H9 (cell line): ENCODE measurements around the gene PNMT. TPM values are rescaled to one million over a fixed set of nuclear protein-coding genes. Genes with fewer than 3 reads are reported as not detected.
A peak's percentile ranks its signal among the peaks of the same experiment; 100 is the strongest.

Experiments used
- DNase-seq: peaks from one replicate; pipeline ENCODE4 v3.0.0-alpha.2; 2017
- H2AFZ ChIP-seq: one replicate; pipeline ENCODE4 v1.6.1; 2013; ENCODE audit warnings: mild to moderate bottlenecking, low read length, control low read depth, moderate library complexity
- H2AK5ac ChIP-seq: 2 replicates; pipeline ENCODE4 v1.6.1; 2013; ENCODE audit warnings: low read length, control low read depth, mixed read lengths; ENCODE audit not compliant: insufficient read length
- H2BK120ac ChIP-seq: one replicate; pipeline ENCODE4 v1.6.1; 2013; ENCODE audit warnings: low read depth, mild to moderate bottlenecking, low read length, control low read depth, inconsistent platforms; ENCODE audit not compliant: poor library complexity, severe bottlenecking
- H2BK12ac ChIP-seq: 2 replicates; pipeline ENCODE4 v1.6.1; 2013; ENCODE audit warnings: low read length, control low read depth, mixed read lengths, low read depth; ENCODE audit not compliant: insufficient read length
- H2BK15ac ChIP-seq: 2 replicates; pipeline ENCODE4 v1.6.1; 2013; ENCODE audit warnings: low read depth, low read length, control low read depth
- H2BK20ac ChIP-seq: one replicate; pipeline ENCODE4 v1.6.1; 2013; ENCODE audit warnings: low read depth, mild to moderate bottlenecking, low read length, control low read depth, inconsistent platforms; ENCODE audit not compliant: poor library complexity, severe bottlenecking
- H2BK5ac ChIP-seq: 2 replicates; pipeline ENCODE4 v1.6.1; 2013; ENCODE audit warnings: low read length, control low read depth, mixed read lengths; ENCODE audit not compliant: insufficient read length
- H3K14ac ChIP-seq: 2 replicates; pipeline ENCODE4 v1.6.1; 2013; ENCODE audit warnings: low read length, control low read depth; ENCODE audit not compliant: insufficient read depth
- H3K18ac ChIP-seq: 2 replicates; pipeline ENCODE4 v1.6.1; 2013; ENCODE audit warnings: low read depth, mild to moderate bottlenecking, mixed read lengths, low read length, control low read depth; ENCODE audit not compliant: insufficient read length
- H3K23ac ChIP-seq: 2 replicates; pipeline ENCODE4 v1.6.1; 2013; ENCODE audit warnings: low read length, control low read depth, mixed read lengths, low read depth; ENCODE audit not compliant: insufficient read length
- H3K23me2 ChIP-seq: 2 replicates; pipeline ENCODE4 v1.6.1; 2013; ENCODE audit warnings: low read depth, mild to moderate bottlenecking, mixed read lengths, low read length, control low read depth; ENCODE audit not compliant: insufficient read length, poor library complexity, severe bottlenecking
- H3K27ac ChIP-seq: 2 replicates; pipeline ENCODE4 v1.5.1; 2013; ENCODE audit warnings: low read length, control low read depth, mixed read lengths, low read depth; ENCODE audit not compliant: insufficient read length
- H3K27me3 ChIP-seq: 2 replicates; pipeline ENCODE4 v1.6.1; 2013; ENCODE audit warnings: low read length, control low read depth, inconsistent platforms; ENCODE audit not compliant: insufficient read depth
- H3K4ac ChIP-seq: 2 replicates; pipeline ENCODE4 v1.6.1; 2013; ENCODE audit warnings: low read depth, mild to moderate bottlenecking, control low read depth, inconsistent platforms, low read length, moderate library complexity
- H3K4me1 ChIP-seq: 2 replicates; pipeline ENCODE4 v1.6.1; 2013; ENCODE audit warnings: low read length, control low read depth, inconsistent platforms; ENCODE audit not compliant: insufficient read depth
- H3K4me2 ChIP-seq: 2 replicates; pipeline ENCODE4 v1.6.1; 2013; ENCODE audit warnings: low read length, control low read depth, mixed read lengths; ENCODE audit not compliant: insufficient read length, insufficient read depth
- H3K56ac ChIP-seq: 2 replicates; pipeline ENCODE4 v1.6.1; 2013; ENCODE audit warnings: low read depth, mild to moderate bottlenecking, mixed read lengths, low read length, control low read depth; ENCODE audit not compliant: insufficient read length
- H3K79me1 ChIP-seq: 2 replicates; pipeline ENCODE4 v1.6.1; 2013; ENCODE audit warnings: low read depth, mild to moderate bottlenecking, moderate library complexity, low read length, control low read depth, inconsistent platforms; ENCODE audit not compliant: insufficient read depth, poor library complexity, severe bottlenecking
- H3K79me2 ChIP-seq: 2 replicates; pipeline ENCODE4 v1.6.1; 2013; ENCODE audit warnings: low read length, control low read depth, inconsistent platforms; ENCODE audit not compliant: insufficient read depth
- H3K9ac ChIP-seq: 2 replicates; pipeline ENCODE4 v1.6.1; 2013; ENCODE audit warnings: low read length, control low read depth, mixed read lengths; ENCODE audit not compliant: insufficient read length; ENCODE audit errors: extremely low read depth
- H3K9me3 ChIP-seq: one replicate; pipeline ENCODE4 v1.6.1; 2013; ENCODE audit warnings: low read depth, low read length, inconsistent platforms; ENCODE audit not compliant: control insufficient read depth
- H3T11ph ChIP-seq: one replicate; pipeline ENCODE4 v1.6.1; 2013; ENCODE audit warnings: mild to moderate bottlenecking, low read length, control low read depth, inconsistent platforms
- H4K20me1 ChIP-seq: one replicate; pipeline ENCODE4 v1.6.1; 2013; ENCODE audit not compliant: control insufficient read depth, insufficient read length, insufficient read depth
- H4K5ac ChIP-seq: 2 replicates; pipeline ENCODE4 v1.6.1; 2013; ENCODE audit warnings: low read depth, mild to moderate bottlenecking, mixed read lengths, low read length, control low read depth; ENCODE audit not compliant: insufficient read length
- H4K8ac ChIP-seq: replicated peaks from 2 replicates; pipeline ENCODE4 v1.6.1; 2013; ENCODE audit warnings: low read length, control low read depth, mixed read lengths, low read depth; ENCODE audit not compliant: insufficient read length
- H4K91ac ChIP-seq: 2 replicates; pipeline ENCODE4 v1.6.1; 2013; ENCODE audit warnings: low read depth, mild to moderate bottlenecking, moderate library complexity, mixed read lengths, low read length, control low read depth; ENCODE audit not compliant: insufficient read length
- H3K27ac Mint-ChIP-seq, 3 experiments: 2 replicates in 2 of 3; 3 replicates in 1 of 3; pipeline ENCODE4 v1.8.0; 2020 to 2021; ENCODE audit warnings: mixed read lengths in 3 of 3, mild to moderate bottlenecking in 1 of 3, moderate library complexity in 1 of 3
- H3K27me3 Mint-ChIP-seq: 2 replicates; pipeline ENCODE4 v1.8.0; 2021; ENCODE audit warnings: low read depth, mild to moderate bottlenecking, moderate library complexity, mixed read lengths
- H3K36me3 Mint-ChIP-seq, 3 experiments: 2 replicates in 2 of 3; 3 replicates in 1 of 3; pipeline ENCODE4 v1.8.0; 2020 to 2021; ENCODE audit warnings: low read depth in 3 of 3, mixed read lengths in 3 of 3; ENCODE audit not compliant: insufficient read depth in 1 of 3
- H3K4me1 Mint-ChIP-seq, 2 experiments: 2 replicates each; pipeline ENCODE4 v1.8.0; 2020; ENCODE audit warnings: mixed read lengths in 2 of 2
- H3K4me3 Mint-ChIP-seq, 2 experiments: 2 replicates in 1 of 2; 3 replicates in 1 of 2; pipeline ENCODE4 v1.8.0; 2020 to 2021; ENCODE audit warnings: mild to moderate bottlenecking in 2 of 2, mixed read lengths in 2 of 2, moderate library complexity in 1 of 2
- H3K9me3 Mint-ChIP-seq, 2 experiments: 2 replicates in 1 of 2; 3 replicates in 1 of 2; pipeline ENCODE4 v1.8.0; 2020; ENCODE audit warnings: mild to moderate bottlenecking in 2 of 2, mixed read lengths in 2 of 2, moderate library complexity in 1 of 2
- CTCF ChIP-seq: fragments of 200-600 bp; sonication (generic); conservative IDR thresholded peaks from 3 replicates; pipeline ENCODE4 v1.8.0; 2021; ENCODE audit warnings: antibody characterized with exemption, mild to moderate bottlenecking
- WGBS: extraction: QIAGEN DNeasy Blood & Tissue Kit; methylation state at CpG from one replicate; pipeline ENCODE4 v1.1.7; 2013; ENCODE audit warnings: missing lambda C conversion rate, low lambda C conversion rate, mixed read lengths; ENCODE audit not compliant: insufficient read length; ENCODE audit errors: extremely low coverage; 5-methylcytosine and 5-hydroxymethylcytosine counted together
- total RNA-seq: library from RNA; stranded (reverse); gene quantifications from 2 replicates; pipeline ENCODE4 v1.2.1, GENCODE V29; 2021

Gene PNMT
- total RNA-seq, 1 experiment from 2014 or later = 2.1 TPM

GRCh38 chr17:39694593-39694992 lies 26.3 kb downstream of the PNMT start:
- no peaks in the 10 kb centered on the region for H3K27me3 ChIP-seq
- no peak overlapping the region for H3T11ph ChIP-seq
- no peak overlapping the region for H2BK12ac ChIP-seq
- H3K14ac ChIP-seq = no peak overlapping the region
- no peak overlapping the region for H2AFZ ChIP-seq
- no peak overlapping the region for H3K9ac ChIP-seq
- Mint-ChIP-seq H3K27me3 (no peaks in the 10 kb centered on the region; the same call in 1 of the 2 replicates), H3K27ac (peak overlapping the region in 2 of 3 experiments; percentile 50 to 96; a peak in 4 of 7 replicates), H3K36me3 (peaks cover 0 to 4% (median under 1%) of the 10 kb centered on the region in 3 experiments; a peak in 2 of 7 replicates), H3K4me1 (peaks cover 50 to 54% of the 10 kb centered on the region in 2 experiments), H3K9me3 (no peaks in the 10 kb centered on the region), H3K4me3 (no peak overlapping the region; a peak in 1 of 5 replicates)
- no peak overlapping the region for H2BK120ac ChIP-seq
- H3K79me2 ChIP-seq = no peaks in the 10 kb centered on the region; the same call in 1 of the 2 replicates
- no peak overlapping the region for H2BK20ac ChIP-seq
- no peak overlapping the region for H3K18ac ChIP-seq
- no CpG with 5 or more reads among the region's 5 CpGs for WGBS
- DNase-seq = no peak
- H3K79me1 ChIP-seq = no peaks in the 10 kb centered on the region
- H4K5ac ChIP-seq = no peak overlapping the region
- H3K56ac ChIP-seq = no peak overlapping the region
- H3K9me3 ChIP-seq = no peaks in the 10 kb centered on the region
- H4K8ac ChIP-seq = no peak overlapping the region
- no peak overlapping the region for H3K27ac ChIP-seq
- no peak overlapping the region for H3K23ac ChIP-seq
- H3K4ac ChIP-seq = no peak overlapping the region
- no peak overlapping the region for H2AK5ac ChIP-seq
- H3K4me2 ChIP-seq = no peak overlapping the region
- no peak for TF ChIP-seq CTCF
- no peaks in the 10 kb centered on the region for H3K23me2 ChIP-seq
- H4K91ac ChIP-seq = no peak overlapping the region
- H2BK5ac ChIP-seq = no peak overlapping the region
- peaks cover 23% of the 10 kb centered on the region; the same call in 1 of the 2 replicates for H3K4me1 ChIP-seq
- H4K20me1 ChIP-seq = no peaks in the 10 kb centered on the region
- no peak overlapping the region for H2BK15ac ChIP-seq
